ENCODE data around the gene TPD52L1.

DNA sequence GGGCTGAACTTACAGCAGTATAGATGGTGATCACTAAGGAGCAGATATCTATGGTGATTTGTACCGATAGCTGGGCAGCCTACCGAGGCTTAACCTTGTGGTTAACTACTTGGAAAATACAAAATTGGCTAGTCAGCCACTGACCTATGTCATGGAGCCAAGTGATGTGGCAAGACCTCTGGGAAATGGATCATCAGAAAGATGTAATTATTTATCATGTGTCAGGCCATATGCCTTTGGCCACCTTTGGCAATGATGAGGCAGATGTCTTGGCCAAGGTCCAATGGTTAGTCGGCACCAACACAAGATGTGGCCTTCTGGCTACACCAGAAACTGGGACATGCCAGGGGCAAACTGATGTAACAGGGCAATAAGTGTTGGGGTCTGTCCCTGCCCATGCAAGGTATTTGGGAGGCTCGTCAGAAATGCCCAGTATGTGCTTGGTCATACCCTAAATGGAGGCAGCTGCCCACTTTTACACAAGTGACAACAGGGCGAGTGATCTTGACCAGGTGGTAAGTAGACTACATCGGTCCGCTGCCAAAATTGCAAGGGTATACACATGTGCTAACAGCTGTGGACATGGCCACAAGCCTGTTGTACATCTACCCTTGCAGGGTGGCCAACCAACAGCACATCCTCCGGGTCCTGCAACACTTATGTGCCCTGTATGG, 118.0 kb downstream of the TPD52L1 start:
- no peak for TF ChIP-seq POLR2A (IDR thresholded peaks at IDR 0.05)
- TF ChIP-seq, protein P1, sequence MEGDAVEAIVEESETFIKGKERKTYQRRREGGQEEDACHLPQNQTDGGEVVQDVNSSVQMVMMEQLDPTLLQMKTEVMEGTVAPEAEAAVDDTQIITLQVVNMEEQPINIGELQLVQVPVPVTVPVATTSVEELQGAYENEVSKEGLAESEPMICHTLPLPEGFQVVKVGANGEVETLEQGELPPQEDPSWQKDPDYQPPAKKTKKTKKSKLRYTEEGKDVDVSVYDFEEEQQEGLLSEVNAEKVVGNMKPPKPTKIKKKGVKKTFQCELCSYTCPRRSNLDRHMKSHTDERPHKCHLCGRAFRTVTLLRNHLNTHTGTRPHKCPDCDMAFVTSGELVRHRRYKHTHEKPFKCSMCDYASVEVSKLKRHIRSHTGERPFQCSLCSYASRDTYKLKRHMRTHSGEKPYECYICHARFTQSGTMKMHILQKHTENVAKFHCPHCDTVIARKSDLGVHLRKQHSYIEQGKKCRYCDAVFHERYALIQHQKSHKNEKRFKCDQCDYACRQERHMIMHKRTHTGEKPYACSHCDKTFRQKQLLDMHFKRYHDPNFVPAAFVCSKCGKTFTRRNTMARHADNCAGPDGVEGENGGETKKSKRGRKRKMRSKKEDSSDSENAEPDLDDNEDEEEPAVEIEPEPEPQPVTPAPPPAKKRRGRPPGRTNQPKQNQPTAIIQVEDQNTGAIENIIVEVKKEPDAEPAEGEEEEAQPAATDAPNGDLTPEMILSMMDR (IDR thresholded peaks at IDR 0.05) = no peak
- no peak for TF ChIP-seq POLR2AphosphoS5 (IDR thresholded peaks at IDR 0.05)
- TF ChIP-seq EP300 (IDR thresholded peaks at IDR 0.05) = no peak
